SH-SY5Y (cell line): ENCODE data around the gene CATSPERZ.

Source experiments
- GATA2 ChIP-seq: IDR thresholded peaks from 2 replicates; pipeline ENCODE4 v1.6.1; 2011; ENCODE audit warnings: mild to moderate bottlenecking, low read depth, low read length
- GATA3 ChIP-seq: IDR thresholded peaks from 2 replicates; pipeline ENCODE4 v1.6.1; 2011; ENCODE audit warnings: low read depth, mild to moderate bottlenecking, low read length, moderate library complexity

DNA sequence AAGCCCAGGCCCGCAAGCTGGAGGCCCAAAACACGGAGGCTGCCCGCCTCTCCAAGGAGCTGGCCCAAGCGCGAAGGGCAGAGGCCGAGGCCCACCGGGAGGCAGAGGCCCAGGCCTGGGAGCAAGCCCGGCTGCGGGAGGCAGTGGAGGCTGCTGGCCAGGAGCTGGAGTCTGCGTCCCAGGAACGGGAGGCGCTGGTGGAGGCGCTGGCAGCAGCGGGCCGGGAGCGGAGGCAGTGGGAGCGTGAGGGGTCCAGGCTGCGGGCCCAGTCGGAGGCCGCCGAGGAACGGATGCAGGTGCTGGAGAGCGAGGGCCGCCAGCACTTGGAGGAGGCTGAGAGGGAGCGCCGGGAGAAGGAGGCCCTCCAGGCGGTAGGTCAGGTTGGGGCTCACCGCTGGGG lies 44.6 kb downstream of the CATSPERZ start:
- no peak for TF ChIP-seq GATA3
- TF ChIP-seq GATA2 = no peak
